Omental fat pad (tissue), 4 donors: ENCODE results near the gene R3HDML. TPM values are rescaled to one million over a fixed set of nuclear protein-coding genes. Genes with fewer than 3 reads are reported as not detected.

Source experiments
- ATAC-seq: fragments of 150-250 bp; one replicate; pipeline ENCODE4 v1.9.1; 2016; ENCODE audit warnings: mild to moderate bottlenecking, moderate library complexity; ENCODE audit not compliant: low FRiP score
- DNase-seq: peaks from one replicate; pipeline ENCODE4 v3.0.0-alpha.2; 2019; ENCODE audit warnings: low spot score
- CTCF ChIP-seq, 3 donors: fragments of 450-650 bp; IDR thresholded peaks; one replicate each; pipeline ENCODE4 v1.5.1; 2016 to 2017; ENCODE audit warnings: antibody characterized with exemption in 3 of 3, mild to moderate bottlenecking in 3 of 3, moderate library complexity in 2 of 3
- total RNA-seq, 4 donors: library from RNA; depleted of rRNA; stranded (reverse); fragments of >200 nt; gene quantifications; one replicate each; pipeline ENCODE4 v1.1.0, GENCODE V29; 2016

R3HDML gene
- total RNA-seq, 4 donors from 2014 or later, result not detected

- ATAC-seq (no peak), DNase-seq (no peak)
- TF ChIP-seq CTCF (IDR thresholded peaks at IDR 0.05), result no peak
Measured at GRCh38 chr20:44331201-44331600, 5.6 kb upstream of the R3HDML start.

- TF ChIP-seq CTCF (IDR thresholded peaks at IDR 0.05), result no peak
- ATAC-seq, result no peak
Measured at GRCh38 chr20:44334306-44334705, 2.5 kb upstream of the R3HDML start.

GRCh38 chr20:44334709-44335108 lies 2.1 kb upstream of the R3HDML start:
- TF ChIP-seq CTCF (IDR thresholded peaks at IDR 0.05), result no peak
- DNase-seq, result no peak
- ATAC-seq, result no peak

More at GRCh38 chr20:44334306-44334705, 2.5 kb upstream of the R3HDML start:
- no peak for DNase-seq

GRCh38 chr20:44335675-44336074 lies 1.2 kb upstream of the R3HDML start:
- no peak for TF ChIP-seq CTCF (IDR thresholded peaks at IDR 0.05)
- ATAC-seq, result no peak
- DNase-seq, result no peak

- DNase-seq, result no peak
- no peak for ATAC-seq
- TF ChIP-seq CTCF (IDR thresholded peaks at IDR 0.05), result no peak
Measured at GRCh38 chr20:44336086-44336485, 757 bp upstream of the R3HDML start.

GRCh38 chr20:44342248-44342647 lies 5.4 kb downstream of the R3HDML start:
- ATAC-seq (no peak), DNase-seq (no peak)
- no peak for TF ChIP-seq CTCF (IDR thresholded peaks at IDR 0.05)

- ATAC-seq (no peak), DNase-seq (no peak)
- TF ChIP-seq CTCF (IDR thresholded peaks at IDR 0.05), result no peak
Measured at GRCh38 chr20:44343162-44343675, 6.4 kb downstream of the R3HDML start.
